Kidney tubule cell (primary cell): ENCODE measurements around the gene TBC1D9B.

Source experiments
- DNase-seq: peaks from one replicate; pipeline ENCODE4 v3.0.0-alpha.2; 2018; ENCODE audit warnings: low spot score

The TBC1D9B gene

DNA sequence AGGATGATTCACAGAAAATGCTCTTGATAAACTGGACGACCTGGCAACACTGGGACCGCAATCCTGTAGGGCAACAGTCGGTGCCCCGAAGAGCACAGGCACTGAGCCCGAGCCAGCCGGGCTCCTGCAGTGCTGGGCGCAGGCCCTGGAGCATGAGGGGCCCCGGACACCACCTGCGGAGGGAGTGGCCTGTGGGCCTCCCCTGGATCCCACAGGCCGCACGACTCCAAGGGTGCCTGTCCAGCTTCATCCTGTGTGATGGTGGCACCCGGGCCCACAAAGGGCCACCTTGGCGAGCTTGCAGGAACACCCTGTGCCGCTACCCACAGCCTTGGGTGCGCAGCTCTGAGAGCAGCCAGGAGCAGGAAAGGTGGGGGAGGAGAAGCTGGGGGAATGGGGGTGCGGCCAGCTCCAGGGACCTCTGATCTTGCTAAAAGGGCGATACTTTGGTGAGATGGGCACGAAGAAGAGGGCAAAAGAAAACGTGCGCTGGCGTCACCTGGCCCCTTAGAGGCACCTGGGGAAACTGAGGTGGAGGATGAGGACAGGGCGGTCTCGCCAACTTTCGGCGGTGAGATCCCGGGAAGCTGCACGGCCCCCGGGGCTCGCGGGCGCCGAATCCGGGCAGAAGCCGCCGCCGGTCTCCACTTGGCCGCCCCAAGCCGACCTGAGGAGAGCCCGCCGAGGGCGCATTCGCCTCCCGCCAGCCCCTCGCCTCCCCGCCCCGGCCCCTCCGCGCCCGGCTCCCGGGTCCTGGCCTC is 722 bp downstream of the TBC1D9B start:
- DNase-seq, result peak; percentile 50

GRCh38 chr5:179906294-179906794 is 1.4 kb downstream of the TBC1D9B start:
- DNase-seq, result no peak

GRCh38 chr5:179905161-179905560 is 2.5 kb downstream of the TBC1D9B start:
- DNase-seq, result no peak

- no peak for DNase-seq
These were observed 3.1 kb downstream of the TBC1D9B start for GRCh38 chr5:179904463-179905160.

DNA sequence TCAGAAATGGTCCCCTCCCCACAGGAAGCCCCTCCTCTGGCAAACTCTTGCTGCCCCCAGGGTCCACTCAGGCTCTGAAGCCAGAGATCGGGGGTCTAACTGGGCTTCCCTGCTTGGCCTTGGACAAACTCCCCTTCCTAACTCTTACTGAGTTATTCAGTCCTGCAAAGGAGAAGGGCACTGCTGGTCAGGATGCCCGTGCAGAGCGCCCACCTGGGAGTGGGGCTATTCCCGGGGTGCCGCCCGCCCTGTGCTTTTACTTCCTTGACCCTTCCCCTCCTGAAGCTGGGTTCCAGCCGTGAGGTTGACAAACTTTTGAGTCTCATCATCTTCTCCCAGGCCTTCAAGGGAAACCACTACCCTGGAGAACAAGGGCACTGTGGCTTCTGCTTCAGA is 4.9 kb downstream of the TBC1D9B start:
- DNase-seq, result no peak

GRCh38 chr5:179901915-179902762 is 5.6 kb downstream of the TBC1D9B start:
- no peak for DNase-seq

GRCh38 chr5:179901462-179901861 is 6.2 kb downstream of the TBC1D9B start:
- DNase-seq, result no peak

DNA sequence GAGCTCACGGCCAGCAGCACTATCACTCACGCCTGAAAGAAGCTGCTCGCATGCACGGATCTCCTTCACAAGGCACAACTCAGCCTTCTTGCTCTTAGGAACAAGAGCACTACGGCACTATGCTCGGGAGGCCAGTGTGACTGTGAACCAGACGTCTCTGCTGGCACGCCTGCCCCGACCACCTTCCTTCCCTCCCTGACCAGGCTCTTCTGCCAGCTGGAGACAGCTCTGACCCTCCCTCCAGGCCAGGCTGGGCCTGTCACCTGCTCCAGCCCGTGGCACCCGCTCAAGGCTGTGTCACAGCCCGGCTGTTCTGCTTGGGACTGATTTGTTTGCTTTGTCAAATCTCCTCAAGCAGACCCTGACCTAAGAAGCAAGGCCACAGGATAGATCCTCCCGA is 7.0 kb downstream of the TBC1D9B start:
- no peak for DNase-seq

DNA sequence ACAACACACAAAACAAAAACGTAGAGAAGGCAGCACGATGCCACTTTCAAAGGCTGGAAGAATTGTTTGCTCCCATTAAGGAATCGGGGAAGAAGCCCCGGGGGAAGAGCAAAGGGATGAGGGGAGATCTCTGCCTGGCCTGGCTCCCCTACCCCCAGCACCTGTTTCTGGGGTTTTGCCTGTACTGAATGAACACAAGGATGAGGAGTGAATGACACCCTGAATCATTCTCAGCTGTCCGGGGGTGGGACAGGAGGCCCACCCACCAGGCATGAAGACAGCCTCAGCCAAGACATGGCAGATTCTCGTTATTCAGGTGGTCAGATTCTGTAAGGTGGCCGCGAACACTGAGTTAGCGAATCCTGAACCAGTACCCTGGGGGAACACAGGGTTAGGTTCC is 7.5 kb downstream of the TBC1D9B start:
- no peak for DNase-seq

- no peak for DNase-seq
These were observed 11.8 kb downstream of the TBC1D9B start for GRCh38 chr5:179895861-179896260.

DNA sequence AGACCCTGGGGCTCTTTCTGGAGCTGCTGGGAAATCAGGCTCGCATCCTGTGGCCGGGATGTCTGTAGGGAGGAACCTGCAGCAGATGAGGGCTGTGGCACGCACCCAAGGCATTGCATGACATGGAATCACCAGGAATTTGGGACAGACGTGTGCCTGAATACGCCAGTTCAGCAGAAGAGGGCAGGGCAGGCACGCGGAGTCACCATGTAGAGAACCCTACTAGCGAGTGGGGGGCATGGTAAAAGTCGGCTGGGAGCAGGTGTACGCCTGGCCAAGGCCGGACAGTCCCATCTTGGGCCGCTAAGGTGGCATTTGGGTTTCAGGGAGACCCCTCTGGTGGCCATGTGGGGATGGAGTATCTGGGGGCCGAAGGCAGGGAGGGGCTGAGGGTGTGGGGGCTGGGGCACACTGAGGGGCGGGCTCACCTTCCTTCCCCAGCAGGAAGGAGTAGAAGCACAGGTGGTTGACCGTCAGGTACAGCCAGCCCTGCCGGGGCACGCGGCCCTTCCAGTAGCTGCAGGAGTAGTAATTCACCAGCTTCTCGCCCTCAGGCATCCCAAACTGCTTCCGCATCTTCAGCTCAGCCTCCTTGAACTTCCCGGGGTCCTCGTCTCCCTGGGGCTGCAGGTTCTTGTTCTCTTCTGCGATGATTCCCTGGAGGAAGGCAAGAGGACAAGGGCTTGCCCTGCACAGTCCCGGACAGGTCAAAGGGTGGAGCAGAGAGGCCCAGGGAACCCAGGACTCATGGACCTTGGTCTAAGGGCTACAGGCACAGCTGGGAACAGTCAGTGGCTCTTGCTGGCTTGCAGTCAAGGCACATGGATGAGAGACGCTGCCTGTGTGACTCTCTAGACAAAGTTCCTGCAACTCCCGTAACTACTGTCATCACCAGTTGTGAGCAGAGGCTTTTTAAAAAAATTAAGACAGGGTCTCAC is 13.5 kb downstream of the TBC1D9B start:
- no peak for DNase-seq

DNA sequence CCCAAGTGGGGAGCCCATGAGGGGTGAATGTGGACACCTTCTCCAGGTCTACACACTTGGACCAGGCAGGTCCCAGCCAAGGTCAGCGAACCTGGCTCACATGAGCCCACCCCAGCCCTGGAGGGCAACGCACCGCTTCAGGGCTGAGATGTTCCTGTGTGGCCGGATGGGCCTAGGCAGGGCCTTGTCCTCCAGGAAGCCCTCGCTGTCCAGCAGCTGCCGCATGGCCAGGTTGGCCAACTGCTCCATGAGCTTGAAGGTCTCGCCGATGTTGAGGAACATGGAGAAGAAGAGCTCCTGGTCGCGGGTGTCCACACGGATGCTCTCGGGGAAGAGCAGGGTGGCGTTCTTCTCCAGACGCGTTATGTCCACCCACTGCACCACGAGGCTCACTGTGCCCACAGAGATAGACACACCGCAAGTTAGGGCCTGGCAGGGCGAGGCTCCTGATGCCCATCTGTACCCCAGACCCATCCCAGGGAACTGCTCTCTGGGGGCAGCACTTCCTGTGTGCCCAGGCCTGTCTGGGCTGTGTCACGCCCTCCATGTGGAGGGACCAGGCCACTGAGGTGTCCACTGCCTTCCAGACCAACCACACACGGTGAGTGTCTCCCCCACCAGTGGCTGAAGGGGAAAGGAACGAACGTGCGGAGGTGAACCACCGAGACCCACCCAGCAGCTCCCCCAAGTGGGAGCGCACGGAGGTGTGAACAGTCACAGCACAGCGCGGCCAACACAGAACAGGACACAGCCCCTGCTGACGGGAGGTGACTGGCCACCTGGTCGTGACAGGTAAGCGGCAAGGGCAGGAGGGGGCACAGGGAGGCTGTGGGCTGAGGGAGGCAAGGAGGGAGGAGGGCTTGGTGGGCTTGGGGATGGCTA is 14.4 kb downstream of the TBC1D9B start:
- no peak for DNase-seq

DNA sequence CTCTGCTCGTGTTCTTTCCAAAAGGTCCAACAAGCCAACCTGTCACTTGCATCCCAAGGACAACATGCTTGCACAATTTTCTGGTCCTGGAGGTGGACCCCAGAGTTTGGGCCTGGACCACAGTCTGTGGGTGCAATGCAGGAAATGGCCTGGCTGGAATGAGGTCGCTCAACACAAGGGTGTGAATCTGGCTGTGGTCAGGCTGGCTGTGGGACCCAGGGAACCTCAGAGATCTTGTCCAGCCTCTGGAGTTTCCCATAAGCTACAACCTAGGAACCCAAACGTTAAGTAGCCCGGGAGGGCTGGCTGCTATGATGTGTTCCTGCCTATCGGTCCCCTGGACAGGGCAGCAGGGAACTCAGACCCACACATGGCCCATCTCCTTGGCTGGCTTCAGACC is 15.4 kb downstream of the TBC1D9B start:
- no peak for DNase-seq

DNA sequence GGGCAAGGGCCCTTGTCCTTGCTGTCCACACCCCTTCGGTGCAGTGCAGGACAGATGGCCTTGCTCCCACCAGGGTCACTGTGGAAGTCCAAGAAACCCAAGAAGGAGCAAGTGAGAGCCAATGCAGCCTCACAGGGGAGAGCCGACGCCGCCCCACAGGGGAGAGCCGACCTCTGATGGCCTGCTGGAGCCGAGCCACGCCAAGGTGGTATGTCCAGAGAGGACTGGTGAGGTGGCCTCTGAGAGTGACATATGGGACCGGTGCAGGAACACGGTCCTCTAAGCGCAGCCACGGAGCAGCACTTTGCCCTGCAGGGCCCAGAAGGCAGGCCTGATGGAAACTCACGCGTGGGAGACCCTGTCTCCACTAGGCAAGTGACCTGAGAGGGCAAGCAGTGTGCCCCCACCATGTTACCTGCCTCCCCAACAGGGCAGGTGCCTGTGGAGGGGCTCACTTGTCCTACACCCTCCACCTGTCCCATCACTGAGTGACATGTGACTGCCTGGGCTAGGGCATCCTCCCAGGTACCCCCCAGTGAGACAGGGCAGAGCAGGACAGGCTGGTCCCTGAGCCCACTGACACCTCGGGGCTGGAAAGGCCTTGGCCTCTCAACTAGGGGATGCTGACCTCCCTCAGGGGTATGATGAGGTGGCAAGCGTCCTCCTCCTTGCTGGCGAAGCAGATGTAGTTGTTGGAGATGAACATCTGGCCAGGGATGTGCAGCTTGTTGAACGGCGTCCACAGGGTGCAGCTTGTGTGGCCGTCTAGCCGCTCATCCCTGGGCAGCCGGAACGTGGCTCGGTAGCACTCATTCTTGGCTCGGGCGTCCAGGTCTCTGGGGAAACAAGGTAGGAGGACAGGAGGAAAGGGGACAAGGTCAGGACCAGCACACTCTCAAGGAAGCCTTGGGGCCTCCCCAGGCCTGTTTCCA is 16.7 kb downstream of the TBC1D9B start:
- no peak for DNase-seq

DNA sequence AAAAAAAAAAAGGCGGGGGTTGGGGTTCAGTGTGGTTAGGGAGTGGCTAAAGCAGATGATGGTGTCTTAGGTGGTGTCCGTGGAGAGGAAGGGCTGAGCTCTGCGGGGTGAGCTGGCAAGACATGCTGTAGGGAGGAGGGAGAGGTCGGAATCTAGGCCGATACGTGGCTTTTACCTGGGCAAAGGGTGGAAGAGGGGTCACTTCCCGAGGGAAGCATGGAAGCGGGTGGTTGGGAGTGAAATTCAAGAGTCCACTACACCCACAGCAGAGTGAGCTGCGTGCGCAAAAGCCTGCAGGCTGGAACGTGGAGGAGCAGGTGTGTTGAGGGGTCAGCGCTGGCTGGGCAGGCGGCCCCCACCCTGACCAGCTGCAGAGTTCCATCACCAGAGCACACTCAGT is 17.8 kb downstream of the TBC1D9B start:
- DNase-seq, result no peak

- no peak for DNase-seq
These were observed 19.9 kb downstream of the TBC1D9B start for GRCh38 chr5:179887802-179888201.

GRCh38 chr5:179887095-179887494 is 20.6 kb downstream of the TBC1D9B start:
- no peak for DNase-seq

DNA sequence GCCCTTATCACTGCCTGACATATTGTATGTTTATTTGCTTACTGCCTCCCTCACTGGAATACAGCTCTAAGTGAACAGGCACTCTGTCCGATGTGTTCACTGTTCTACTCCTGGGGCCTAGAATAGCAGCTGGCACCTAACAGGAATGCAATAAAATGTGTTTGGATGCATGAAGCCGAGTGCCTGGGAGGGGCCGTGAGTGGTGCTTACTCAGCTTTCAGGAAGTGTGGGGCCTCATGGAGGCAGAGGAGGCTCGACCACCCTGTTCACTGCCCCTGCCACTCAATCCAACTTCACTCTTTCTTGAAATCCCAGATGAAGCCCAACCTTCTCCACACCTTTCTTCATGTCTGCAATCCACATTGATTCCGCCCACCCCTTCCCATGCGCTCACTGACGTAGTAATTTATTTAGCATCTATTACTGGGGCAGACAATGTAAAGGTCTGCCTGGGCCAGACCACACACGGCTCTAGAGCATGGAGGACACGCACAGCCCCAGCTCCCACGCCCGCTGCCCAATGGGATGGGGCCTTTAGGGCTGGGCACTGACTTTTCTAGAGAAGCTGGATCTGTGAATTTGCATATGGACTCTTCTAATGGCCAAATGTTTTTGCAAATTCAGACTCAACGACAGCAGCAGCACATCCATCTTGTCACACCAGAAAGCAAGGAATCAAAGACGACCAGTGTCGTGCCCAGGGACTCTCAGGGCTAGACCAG is 21.3 kb downstream of the TBC1D9B start:
- no peak for DNase-seq
